ENCODE measurements around the gene GMFB.

- TF ChIP-seq, protein P1, sequence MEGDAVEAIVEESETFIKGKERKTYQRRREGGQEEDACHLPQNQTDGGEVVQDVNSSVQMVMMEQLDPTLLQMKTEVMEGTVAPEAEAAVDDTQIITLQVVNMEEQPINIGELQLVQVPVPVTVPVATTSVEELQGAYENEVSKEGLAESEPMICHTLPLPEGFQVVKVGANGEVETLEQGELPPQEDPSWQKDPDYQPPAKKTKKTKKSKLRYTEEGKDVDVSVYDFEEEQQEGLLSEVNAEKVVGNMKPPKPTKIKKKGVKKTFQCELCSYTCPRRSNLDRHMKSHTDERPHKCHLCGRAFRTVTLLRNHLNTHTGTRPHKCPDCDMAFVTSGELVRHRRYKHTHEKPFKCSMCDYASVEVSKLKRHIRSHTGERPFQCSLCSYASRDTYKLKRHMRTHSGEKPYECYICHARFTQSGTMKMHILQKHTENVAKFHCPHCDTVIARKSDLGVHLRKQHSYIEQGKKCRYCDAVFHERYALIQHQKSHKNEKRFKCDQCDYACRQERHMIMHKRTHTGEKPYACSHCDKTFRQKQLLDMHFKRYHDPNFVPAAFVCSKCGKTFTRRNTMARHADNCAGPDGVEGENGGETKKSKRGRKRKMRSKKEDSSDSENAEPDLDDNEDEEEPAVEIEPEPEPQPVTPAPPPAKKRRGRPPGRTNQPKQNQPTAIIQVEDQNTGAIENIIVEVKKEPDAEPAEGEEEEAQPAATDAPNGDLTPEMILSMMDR (IDR thresholded peaks at IDR 0.05 in 2 of 3, conservative IDR thresholded peaks at IDR 0.05 in 1 of 3; ENCODE audit: control insufficient read depth in 2 of 3, extremely low read depth in 1 of 3, insufficient read depth in 1 of 3, low read depth in 3 of 3, low read length in 3 of 3): no peak
- TF ChIP-seq STAT3 (IDR thresholded peaks at IDR 0.05; ENCODE audit: low read depth, low read length): no peak
- no peak for TF ChIP-seq EP300 (IDR thresholded peaks at IDR 0.05; ENCODE audit: borderline replicate concordance in 1 of 2, control insufficient read depth in 1 of 2, low read depth in 2 of 2, low read length in 2 of 2)
- TF ChIP-seq POLR2A (IDR thresholded peaks at IDR 0.05; ENCODE audit: low read depth, low read length): no peak
- no peak for TF ChIP-seq TARDBP (IDR thresholded peaks at IDR 0.05; ENCODE audit: borderline replicate concordance)
- no peak for TF ChIP-seq POLR2AphosphoS5 (IDR thresholded peaks at IDR 0.05; ENCODE audit: low read length)
- TF ChIP-seq BMI1 (IDR thresholded peaks at IDR 0.05; ENCODE audit: borderline replicate concordance): no peak
- no peak for TF ChIP-seq SMC3 (IDR thresholded peaks at IDR 0.05; ENCODE audit: borderline replicate concordance, low read length)
- TF ChIP-seq CHD4 (IDR thresholded peaks at IDR 0.05): no peak
These were observed 2.1 kb downstream of the GMFB start for GRCh38 chr14:54486685-54487084.
